Right renal pelvis (tissue), 4 donors: ENCODE results near the gene PRR36. TPM values are rescaled to one million over a fixed set of nuclear protein-coding genes. Genes with fewer than 3 reads are reported as not detected.
"Not testable (repeated sequence)": the region's sequence is repeated elsewhere in the genome, so short reads cannot be mapped to it uniquely, and the experiment has no call there.

Experiments used
- DNase-seq, 4 donors: peaks; one replicate each; pipeline ENCODE4 v3.0.0-alpha.2; 2013; ENCODE audit warnings: low read depth in 4 of 4, low spot score in 3 of 4, missing footprints in 1 of 4
- polyA plus RNA-seq, 4 donors: library from polyadenylated mRNA; unstranded; fragments of 120-200 nt; gene quantifications; one replicate each; pipeline ENCODE4 v1.2.1, GENCODE V29; 2013; ENCODE audit not compliant: insufficient read length in 4 of 4

PRR36 gene
- polyA plus RNA-seq, 4 donors: 5.6 to 9.4 (median 7.6) TPM

DNA sequence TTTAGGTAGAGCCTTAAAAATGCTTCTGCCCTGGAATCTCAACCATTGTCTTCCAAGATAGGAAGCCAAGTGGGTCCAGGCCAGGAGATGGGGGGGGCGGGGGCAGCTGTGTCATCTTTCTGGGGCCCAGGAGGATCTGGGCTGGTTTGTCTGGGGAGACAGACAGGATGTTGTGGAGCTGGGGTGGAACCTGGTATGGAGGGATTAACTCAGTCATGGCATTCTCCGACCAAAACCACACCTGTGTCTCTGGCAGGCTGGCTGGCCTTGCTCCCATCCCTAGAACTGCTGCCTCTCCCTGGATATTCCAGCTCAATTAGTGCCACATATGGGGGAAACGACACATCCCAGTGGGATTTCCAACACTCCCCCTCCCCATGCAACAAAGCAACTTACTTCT lies 26.7 kb upstream of the PRR36 start:
- no peak for DNase-seq

DNA sequence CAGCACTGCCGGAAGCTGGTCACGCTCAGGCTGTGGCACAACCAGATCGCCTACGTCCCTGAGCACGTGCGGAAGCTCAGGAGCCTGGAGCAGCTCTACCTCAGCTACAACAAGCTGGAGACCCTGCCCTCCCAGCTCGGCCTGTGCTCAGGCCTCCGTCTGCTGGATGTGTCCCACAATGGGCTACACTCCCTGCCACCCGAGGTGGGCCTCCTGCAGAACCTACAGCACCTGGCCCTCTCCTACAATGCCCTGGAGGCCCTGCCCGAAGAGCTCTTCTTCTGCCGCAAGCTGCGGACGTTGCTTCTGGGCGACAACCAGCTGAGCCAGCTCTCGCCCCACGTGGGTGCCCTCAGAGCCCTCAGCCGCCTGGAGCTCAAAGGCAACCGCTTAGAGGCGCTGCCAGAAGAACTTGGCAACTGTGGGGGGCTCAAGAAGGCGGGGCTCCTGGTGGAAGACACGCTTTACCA lies 26.2 kb upstream of the PRR36 start:
- DNase-seq: no peak

DNA sequence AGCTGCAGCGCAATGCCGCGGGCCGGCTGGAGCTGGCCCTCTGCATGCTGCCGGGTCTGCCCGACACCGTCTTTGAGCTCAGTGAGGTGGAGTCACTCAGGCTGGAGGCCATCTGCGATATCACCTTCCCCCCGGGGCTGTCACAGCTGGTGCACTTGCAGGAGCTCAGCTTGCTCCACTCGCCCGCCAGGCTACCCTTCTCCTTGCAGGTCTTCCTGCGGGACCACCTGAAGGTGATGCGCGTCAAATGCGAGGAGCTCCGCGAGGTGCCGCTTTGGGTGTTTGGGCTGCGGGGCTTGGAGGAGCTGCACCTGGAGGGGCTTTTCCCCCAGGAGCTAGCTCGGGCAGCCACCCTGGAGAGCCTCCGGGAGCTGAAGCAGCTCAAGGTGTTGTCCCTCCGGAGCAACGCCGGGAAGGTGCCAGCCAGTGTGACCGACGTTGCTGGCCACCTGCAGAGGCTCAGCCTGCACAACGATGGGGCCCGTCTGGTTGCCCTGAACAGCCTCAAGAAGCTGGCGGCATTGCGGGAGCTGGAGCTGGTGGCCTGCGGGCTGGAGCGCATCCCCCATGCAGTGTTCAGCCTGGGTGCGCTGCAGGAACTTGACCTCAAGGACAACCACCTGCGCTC lies 25.7 kb upstream of the PRR36 start:
- DNase-seq: no peak

DNA sequence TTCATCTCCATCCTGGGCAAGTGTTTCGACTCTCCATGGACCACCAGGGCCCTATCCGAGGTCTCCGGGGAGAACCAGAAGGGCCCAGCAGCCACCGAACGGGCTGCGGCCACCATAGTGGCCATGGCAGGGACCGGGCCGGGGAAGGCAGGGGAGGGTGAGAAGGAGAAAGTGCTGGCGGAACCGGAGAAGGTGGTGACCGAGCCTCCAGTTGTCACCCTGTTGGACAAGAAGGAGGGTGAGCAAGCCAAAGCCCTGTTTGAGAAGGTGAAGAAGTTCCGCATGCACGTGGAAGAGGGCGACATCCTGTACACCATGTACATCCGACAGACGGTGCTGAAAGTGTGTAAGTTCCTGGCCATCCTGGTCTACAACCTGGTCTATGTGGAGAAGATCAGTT lies 24.8 kb upstream of the PRR36 start:
- DNase-seq: no peak

DNA sequence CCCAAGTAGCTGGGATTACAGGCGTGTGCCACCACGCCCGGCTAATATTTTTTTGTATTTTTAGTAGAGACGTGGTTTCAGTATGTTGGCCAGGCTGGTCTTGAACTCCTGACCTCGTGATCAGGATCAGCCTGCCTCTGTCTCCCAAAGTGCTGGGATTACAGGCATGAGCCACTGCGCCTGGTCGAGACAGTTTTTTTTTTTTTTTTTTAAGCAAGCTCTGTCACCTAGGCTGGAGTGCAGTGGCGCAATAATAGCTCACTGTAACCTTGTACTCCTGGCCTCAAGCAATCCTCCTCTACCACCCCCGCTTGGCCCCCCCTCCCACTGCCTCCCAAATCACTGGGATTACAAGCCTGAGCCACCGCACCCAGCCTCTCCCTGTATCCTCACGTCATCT lies 23.1 kb upstream of the PRR36 start:
- no peak for DNase-seq

DNA sequence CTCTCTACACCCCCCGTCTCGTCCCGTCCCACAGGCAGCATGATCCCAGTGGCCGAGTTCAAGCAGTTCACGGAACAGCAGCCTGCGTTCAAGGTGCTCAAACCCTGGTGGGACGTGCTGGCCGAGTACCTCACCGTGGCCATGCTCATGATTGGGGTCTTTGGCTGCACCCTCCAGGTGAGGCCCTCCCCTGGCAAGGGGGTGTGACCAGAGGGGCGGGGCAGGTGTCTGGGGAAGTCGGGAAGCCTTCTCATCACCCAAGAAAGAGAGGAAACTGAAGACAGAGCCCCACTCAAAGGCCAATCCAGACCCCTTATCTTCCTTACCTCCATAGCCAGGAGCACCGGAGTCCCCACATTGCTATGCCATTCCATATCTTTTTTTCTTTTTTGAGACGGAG lies 21.4 kb upstream of the PRR36 start:
- DNase-seq: no peak

GRCh38 chr19:7894612-7895309 lies 20.6 kb upstream of the PRR36 start:
- no peak for DNase-seq

DNA sequence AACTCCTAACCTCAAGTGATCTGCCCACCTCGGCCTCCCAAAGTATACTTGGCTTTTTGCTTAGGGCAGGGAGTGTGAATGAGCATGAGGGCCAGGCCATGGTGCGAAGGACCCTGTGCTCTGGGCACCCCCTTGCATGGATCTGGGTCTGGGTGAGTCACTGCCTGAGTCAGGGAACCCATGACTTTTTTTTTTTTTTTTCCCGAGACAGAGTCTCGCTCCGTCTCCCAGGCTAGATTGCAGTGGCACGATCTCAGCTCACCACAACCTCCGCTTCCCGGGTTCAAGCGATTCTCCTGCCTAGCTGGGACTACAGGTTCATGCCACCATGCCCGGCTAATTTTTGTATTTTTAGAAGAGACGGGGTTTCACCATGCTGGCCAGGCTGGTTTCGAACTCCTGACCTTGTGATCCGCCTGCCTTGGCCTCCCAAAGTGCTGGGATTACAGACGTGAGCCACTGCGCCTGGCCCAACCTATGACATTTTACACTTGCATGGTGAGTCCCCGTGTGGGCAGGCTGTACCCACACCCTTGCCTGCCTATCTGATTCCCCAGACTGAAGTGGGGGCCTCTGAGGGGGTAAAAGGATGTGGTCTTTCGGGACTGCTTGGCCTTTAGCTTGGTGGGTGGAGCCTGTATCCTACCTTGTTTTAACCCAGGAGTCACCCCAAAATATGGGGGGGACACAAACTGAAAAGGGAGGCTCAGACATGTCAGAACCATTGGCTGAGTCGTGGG lies 19.3 kb upstream of the PRR36 start:
- not testable (repeated sequence) for DNase-seq

DNA sequence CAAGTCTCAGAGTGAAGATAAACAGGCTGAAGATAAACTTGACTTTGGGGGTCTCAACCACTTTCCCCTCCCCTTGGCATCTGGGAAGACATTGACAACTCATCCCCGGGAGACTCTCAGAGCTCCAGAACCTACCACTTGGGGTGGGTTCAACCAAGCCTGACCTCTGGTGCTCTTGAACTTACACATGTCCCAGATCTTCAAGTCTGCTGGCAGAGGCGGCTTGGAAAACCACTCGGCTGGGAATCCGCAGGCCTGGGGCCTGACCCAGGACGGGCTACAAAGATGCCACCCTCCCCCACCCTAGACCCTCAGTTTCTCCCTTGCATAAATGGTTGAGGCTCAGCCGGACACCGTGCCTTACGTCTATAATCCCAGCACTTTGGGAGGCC lies 14.6 kb upstream of the PRR36 start:
- DNase-seq: no peak

DNA sequence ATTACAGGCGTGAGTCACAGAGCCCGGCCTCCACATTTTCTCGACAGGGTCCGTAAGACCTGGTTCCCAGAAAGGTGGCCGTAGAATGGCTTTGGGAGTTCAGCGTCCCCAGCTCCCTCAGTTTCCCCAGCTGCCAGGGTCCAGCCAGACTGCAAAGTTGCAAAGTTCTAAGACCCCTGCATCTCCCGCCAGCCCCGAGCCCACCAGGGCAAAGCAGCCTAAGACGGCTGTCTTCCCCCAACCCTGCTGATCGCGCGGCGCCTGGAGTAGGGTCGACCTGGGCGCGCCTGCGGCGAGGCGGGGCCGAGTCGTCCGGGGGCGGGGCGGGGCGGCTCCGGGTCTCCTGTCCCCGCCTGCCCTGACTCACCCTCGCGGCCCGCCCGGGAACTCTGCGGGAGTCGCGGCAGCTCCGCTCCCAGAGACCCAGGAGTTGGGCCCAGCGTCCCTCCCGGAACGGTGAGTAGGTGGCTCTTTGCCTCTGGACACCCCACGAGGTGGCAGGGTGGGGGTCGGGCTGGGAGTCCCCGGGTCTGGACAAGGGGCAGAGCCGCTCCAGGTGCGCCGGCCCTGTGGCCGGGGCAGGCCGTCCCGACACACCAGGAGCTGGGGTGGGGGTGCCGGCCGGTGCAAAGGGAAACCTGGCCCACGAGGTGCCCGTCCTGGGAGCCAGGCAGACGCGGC lies 14.1 kb upstream of the PRR36 start, which contains the start of gene LRRC8E:
Gene LRRC8E, plus strand, starts transcription at position 366 of the 681 bp plus-strand sequence. CDS start 7,094 bp downstream, outside the sequence.
- DNase-seq: no peak

GRCh38 chr19:7887408-7888144 lies 13.4 kb upstream of the PRR36 start:
- DNase-seq: no peak

DNA sequence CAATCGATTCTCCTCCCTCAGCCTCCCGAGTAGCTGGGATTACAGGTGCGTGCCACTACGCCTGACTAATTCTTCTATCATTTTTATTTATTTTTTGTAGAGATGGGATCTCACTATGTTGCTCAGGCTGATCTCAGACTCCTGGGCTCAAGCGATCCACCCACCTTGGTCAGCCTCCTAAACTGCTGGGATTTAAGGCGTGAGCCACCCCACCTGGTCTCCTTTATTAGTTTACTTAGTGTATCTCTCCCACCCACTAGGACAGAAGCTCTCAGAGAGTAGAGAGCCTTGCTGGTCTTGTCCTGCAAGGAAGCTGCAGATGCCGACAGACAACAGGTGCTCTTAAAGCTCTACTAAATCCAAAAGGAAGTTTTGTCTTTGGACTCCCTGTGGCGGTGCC lies 11.6 kb upstream of the PRR36 start:
- DNase-seq: no peak

- DNase-seq: no peak
Measured at GRCh38 chr19:7883796-7884570, 9.8 kb upstream of the PRR36 start.

DNA sequence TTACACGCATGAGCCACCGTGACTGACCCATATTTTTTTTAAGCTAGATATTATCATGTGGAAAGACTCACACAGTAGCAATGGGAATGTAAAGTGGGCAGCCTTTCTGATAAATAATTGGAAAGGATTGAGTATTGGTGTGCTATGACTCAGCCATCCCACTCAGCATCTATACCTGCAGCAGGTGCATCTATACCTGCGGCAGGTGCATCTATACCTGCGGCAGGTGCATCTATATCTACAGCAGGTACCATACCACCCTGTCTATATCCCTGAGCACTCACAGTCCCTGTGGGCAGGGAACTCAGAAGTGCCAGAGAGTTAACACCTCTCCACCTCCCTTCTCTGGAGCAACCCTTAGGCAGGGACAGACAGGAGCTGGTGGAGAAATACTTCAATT lies 8.9 kb upstream of the PRR36 start:
- no peak for DNase-seq

- DNase-seq: no peak
Measured at GRCh38 chr19:7881910-7882309, 7.7 kb upstream of the PRR36 start.

- no peak for DNase-seq
Measured at GRCh38 chr19:7879836-7880235, 5.6 kb upstream of the PRR36 start.

GRCh38 chr19:7879111-7879807 lies 5.1 kb upstream of the PRR36 start:
- no peak for DNase-seq

DNA sequence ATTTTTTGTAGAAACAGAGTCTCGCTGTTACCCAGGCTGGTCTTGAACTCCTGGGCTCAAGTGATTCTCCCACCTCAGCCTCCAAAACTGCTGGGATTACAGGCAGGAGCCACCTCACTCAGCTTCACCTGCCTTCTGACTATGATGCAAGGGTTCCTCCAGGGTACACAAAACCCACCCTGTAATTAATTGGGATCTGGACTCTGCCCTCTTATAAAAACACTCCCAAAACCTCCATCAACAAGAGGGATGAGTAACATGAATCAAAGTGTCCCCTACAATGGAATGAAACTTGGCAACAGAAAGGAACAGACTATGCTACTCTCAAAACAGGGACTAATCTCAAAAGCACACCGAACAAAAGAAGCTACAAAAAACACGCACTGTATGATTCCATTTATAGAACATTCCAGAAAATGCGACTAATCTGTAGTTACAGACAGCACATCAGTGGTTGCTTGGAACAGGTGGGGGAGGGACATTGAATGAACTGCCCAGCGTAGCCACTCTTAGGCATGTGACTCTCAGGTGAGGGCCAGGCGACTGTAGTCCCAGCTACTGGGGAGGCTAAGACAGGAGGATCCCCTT lies 3.2 kb upstream of the PRR36 start:
- no peak for DNase-seq

- no peak for DNase-seq
Measured at GRCh38 chr19:7874897-7875273, 695 bp upstream of the PRR36 start.
